Stimulated activated CD4-positive, alpha-beta T cell treated with anti-CD3 and anti-CD28 coated beads, Interleukin-4, amount 100 ng/mL, for 4 hours (primary cell): ENCODE measurements around the gene USP4.

Source experiments
- DNase-seq, 2 experiments: peaks; one replicate each; pipeline ENCODE4 v3.0.0-alpha.2; 2020

The USP4 gene

DNA sequence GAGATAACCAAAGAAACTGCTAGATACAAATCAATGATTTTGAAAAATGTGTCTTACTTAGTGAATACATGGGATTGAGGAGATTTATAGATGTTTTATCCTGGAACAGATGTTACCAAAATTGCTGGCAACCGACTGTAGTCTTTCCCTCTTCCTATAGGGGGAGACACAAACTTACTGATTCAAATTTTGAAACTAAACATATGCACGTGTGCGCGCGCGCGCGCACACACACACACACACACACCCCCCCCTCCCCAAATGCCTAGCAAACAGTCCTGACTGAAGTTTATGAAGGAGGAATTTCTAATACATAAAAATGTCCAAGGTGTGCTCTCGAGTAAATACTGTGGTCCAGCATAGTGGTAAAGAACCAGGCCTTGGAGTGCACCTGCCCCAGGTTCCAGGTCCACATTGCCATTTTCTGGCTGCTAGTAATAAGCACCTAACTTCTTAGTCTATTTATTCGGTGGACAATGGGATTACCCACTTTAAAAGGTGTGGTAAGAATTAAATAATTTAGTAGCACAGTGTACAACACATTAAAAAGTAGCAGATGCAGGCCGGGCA, 44.3 kb downstream of the USP4 start:
- peak; percentile 10 to 17 for DNase-seq

DNA sequence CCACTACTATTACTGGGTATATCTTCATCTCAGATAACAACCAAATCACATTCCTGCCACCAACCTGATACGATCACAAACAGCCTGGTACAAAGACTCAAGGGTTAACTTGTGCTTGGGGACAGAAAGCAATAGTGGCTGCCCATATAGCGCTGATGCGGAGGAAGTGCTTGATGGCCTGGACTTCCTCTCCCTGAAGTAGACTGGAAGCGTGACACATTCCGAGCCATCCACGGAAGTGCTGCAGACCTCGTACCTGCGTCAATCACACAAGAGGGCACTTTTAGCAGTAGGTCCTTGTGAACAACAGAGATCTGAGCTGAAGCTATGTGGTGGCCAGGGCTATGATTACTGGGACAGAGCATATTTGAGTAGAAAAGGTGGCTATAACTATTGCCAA, 45.5 kb downstream of the USP4 start:
- DNase-seq, result no peak

DNA sequence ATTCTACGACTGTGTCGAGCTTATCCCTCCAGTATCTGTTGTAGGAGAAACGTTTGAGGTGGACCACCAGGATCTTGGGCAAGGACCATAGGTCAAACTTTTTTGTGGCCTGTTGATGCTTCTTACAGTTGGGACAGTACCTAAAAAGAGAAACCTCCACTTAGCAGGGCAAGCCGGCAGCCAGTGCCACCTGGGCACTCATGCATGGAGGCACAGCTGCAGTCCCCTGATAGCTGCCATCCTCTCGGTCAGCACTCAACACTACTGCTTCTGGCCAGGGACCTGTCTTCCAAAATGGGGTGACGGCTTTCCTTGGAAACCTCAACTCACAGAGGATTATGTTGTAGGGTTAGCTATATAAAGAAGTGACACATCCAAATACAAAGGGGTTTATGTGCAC, 55.9 kb downstream of the USP4 start:
- no peak for DNase-seq

DNA sequence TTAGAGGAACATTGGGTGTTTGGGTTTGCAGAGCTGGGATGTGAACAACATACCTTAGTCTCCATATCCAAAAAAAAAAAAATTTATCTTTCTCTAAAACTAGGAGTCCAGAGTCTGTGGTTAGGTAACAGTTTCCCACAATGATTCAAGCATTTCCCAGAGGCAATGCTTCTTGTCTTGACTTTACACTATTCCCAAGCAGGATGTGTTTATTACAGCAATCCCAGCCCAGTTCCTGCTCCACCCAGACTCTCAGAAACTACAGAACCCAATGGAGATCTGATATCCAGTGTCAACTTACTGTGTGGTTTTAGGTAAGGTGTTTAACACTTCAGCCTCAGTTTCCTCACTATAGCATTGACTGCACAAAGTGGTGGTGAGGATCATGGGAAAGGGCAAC, 60.5 kb downstream of the USP4 start:
- DNase-seq, result no peak

DNA sequence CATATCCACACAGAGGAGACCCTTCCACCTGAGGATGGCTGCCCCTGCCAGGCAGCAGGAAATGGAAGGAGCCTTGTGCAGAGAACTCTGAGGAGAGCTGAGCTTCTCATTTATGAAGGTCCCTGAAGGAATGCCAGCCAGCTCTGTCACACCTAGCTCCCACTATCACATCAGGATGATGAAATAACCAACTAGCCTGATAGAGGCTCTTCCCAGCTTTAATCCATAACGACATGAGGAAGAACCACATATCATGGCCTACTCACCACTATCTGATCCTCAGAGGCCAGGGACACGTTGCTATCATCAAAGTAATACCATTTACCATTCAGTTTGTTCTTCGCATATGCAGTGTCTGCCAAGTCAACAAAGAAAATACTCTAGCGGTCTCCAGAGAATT, 61.3 kb downstream of the USP4 start:
- no peak for DNase-seq

DNA sequence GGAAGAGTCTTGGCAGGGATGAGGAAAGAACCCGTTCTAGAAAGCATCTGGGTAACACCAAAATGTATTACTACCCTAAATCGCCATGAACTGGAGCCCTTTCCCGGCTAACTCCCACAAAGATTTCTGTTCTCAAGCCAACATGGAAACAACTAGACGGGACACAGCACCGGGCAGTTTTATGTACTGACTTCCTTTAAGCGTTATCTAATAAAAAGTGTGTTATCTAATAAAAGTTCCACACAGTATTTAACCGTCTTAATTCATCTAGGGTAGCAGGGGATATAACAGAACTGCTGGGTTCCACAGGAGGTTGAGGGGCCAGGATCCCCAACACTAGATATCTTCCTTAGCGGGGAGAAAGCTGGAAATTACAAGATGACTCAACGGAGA, 62.5 kb downstream of the USP4 start:
- no peak for DNase-seq

DNA sequence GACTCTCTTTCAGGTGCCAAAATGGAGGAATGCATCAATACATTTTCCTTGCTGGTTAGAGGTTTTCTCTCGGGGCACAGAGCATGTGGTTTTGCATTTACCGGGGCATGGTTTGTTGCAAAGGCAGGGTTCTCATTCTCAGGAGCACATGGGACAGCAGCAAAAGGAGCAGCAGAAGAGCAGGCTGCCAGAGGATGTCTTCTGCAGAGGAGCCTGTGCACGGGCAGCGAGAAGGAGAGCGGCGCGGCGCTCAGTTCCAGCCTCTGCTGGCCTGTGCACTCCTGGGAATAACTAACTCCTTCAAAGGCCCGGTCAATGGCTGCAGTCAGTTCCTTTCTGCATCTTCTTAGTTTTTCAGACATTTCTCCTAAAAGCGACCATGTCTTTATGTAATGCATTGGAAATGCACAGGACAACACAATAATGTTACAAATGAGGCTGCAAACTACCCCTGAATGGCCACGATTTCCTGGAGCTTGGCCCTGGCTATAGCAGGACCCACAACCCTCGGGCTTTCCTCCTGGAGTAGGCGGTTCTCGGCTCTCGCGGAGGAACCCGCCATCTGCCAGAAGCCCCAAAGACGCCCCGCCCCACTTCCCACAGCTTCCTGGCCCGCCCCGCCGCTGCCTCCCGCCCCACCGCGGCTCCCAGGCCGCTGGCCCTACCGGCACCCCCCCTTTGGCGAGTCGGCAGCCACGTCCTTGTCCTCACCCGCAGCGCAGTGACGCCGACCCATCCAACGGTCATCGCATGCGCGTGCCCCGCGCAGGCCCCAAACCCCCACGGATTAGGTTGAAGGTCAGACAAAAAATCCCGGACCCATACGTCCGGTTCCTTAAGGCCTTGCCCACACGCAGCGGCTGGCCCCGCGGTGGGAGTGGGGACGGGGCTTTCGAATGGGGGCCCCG, 63.1 kb downstream of the USP4 start, which contains the start of gene C3orf62:
TSS of gene C3orf62 (minus strand) at position 758 of the 908 bp plus-strand sequence. CDS start at position 398, 360 bp downstream.
- DNase-seq, result peak; percentile 71 to 74

DNA sequence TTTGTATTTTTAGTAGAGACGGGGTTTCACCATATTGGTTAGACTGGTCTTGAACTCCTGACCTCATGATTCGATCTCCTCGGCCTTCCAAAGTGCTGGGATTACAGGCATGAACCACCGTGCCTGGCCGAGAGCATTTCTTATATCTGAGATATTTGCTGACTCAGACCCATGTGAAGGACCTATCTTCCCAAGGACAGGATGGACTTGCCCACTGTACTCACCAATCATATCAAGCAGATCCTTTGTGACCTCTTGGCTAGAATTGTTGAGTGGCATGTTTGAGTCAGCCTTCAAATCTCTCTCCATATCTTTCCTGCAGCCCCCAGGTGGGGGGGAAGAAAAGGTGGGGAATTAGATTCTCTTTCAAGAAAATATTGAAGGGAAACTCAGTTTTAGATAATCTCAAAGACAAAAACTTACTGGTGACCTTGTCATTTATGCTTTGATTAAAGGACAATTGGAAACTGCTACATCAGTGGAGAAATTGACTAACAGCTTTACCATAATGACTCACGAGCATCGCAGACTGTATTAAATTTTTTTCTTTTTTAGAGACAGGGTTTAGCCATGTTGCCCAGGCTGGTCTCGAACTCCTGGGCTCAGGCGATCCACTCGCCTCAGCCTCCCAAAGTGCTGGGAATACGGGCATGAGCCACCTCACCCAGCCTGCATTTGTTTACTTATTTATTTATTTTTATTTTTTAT, 65.9 kb downstream of the USP4 start:
- no peak for DNase-seq

DNA sequence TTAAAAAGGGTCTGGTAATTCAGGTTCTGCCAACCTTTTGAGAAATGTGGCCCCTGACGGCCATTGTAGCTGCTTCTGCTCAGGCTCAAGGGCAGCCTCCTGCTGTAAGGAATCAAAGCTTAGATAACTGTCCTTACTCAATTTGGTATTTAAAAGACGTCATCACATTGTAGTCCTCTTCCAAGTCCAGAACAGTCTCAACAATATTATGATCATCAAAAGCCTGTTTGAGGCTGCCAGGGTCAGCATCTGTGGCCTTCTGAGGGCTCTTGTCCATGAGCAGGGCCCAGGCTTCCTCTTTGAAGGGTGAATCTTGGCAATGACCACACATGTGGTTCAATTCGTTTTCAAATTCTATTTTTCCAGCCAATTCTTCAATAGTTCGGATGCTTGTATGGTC, 68.8 kb downstream of the USP4 start:
- DNase-seq, result no peak

DNA sequence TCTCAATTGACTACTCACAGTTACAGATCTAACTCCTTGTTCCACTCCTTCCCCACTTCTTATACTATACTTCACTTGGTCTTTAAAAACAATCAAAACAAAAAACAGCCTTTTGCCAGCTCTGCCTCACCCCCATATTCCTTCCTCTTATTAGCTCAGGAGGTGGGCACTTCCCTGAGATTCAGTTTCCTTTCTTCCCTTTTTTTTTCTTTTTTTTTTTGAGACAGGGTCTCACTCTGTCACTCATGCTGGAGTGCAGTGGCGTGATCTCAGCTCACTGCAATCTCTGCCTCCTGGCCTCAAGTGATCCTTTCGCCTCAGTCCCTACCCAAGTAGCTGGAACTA, 69.7 kb downstream of the USP4 start:
- no peak for DNase-seq

DNA sequence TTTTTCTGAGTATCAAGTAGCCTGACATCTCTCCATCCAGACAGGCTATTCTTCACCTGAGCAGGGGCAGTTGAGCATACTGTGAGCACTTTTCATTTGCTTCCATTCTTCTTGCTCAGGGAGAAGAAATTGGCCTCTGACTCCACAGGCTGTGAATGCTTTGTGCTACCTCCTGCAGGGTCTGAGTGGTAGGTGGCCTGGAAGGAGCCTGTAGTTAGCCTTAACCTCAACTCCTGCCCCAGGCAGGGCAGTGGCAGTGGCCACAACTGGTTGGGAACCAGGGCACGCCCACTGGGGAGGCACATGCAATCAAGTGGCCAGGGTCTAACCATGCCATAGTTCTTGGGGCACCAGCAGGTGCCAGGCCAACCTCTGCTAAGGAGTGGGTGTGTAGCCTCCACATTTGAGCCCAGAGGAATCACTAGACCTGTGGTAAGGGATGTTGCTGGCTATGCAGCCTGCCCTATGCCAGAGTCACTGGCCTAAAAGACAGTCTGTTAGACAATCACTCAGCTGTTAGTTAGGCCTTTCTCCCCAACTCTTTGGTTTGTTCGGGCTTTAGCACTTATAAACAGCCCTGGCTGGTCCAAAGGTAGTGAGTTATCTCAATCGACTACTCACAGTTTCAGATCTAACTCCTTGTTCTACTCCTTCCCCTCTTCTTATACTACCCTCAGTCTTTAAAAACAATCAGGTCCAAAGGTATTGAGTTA, 70.3 kb downstream of the USP4 start:
- DNase-seq, result no peak

DNA sequence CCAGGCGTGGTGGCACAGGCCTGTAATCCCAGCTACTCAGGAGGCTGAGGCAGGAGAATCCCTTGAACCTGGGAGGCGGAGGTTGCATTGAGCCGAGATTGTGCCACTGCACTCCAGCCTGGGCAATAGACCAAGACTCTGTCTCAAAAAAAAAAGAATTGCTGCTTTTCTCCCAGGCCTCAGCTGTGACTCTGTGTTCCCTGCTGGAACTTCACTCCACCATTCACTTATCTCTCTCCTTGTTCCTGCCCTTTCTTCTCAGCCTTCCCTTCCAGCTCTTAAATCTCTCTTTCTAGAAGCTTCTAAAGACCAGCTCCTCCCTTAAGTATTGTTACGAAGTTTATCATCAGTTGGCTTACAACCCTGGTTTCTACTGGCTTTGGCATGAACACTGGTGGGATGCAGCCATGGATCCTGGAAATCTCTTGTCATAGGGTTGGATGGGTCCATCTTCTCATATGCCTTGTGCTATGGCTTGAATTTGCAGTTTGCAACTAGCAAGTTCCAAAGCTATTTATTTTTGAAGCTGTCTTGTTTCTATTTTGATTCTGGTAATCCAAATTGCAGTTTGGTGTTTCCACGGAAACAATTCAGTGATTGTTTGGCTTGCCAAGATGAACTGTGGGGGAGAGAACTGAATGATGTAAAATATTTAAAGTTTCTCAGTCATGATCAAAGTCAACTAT, 73.3 kb downstream of the USP4 start:
- DNase-seq, result no peak

DNA sequence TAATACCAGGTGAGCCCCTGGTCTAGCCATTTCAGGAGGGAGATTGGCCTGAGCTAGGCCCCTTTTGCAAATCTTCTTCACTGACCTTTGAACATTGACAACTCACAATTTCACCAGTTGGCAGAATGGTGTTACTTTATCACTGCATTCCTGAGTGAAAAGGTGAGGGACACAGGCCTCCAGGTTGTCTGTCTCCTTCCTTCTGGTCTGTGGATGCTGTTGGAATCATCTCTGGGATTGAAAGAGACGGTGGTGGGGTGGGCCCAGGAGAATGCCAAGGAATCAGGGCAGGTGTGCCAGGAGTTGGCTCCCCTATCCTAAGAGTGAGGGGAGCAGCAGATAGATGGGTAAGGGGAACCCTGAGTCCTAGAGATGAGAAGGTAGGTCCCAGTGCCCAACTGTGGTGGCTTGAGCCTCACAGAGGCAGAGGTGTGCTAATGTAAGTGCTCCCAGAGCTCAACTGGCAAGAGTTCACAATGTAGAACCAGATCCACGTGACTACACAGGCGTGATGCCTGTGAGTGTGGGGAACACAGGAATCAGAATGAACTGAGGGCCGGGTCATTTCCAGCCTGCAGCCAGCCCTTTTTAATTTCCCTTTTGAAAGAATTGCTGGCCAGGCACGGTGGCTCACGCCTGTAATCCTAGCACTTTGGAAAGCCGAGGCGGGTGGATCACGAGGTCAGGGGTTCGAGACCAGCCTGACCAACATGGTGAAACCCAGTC, 74.0 kb downstream of the USP4 start:
- no peak for DNase-seq

DNA sequence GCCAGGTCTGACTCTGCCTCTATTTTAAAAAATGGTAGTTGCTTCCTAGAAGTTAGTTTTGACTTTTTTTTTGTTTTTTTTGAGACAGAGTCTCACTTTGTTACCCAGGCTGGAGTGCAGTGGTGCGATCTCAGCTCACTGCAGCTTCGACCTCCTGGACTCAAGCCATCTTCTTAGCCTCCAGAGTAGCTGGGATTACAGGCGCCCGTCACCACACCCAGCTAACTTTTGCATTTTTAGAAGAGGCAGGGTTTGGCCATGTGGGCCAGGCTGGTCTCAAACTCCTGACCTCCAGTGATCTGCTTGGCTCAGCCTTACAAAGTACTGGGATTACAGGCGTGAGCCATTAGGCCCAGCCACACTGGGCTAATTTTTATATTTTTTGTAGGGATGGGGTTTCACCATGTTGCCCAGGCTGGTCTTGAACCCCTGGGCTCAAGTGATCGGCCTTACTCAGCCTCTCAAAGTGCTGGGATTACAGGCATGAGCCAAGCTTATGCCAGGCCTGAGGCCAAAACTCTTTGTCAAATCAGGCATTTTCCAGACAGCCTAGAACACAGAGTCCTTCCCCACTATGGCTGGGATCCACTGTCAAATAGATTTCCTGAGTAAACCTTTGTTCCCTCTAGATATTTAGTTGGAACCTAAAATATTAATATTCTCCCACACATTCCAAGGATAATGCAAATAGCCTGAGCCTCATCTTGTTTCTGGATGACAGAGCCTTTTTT, 76.5 kb downstream of the USP4 start:
- no peak for DNase-seq

DNA sequence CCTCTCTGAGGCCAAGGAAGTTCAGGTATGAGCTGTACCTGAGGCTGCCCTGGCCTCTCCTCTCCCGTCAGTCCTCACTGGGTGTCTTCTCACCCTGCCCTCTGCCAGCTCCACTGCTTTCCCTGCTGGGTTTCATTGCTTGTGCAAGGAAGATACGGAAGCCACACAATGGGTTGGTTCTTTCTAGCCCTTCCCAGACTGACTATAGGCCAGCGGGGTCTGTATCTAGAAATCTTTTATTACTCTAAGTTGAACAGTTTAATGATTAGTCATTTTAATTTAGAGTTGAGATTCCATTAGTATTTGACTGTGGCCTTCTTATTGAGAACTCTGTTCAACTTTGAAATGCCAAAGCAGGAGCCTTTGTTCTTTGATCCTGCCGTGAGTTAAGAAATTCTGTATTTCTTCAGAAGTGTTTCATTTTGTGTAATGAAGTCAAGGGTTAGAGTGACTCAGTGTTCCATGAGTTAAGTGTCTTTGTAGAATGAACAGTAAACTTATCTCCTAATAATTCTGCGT, 79.0 kb downstream of the USP4 start:
- no peak for DNase-seq

DNA sequence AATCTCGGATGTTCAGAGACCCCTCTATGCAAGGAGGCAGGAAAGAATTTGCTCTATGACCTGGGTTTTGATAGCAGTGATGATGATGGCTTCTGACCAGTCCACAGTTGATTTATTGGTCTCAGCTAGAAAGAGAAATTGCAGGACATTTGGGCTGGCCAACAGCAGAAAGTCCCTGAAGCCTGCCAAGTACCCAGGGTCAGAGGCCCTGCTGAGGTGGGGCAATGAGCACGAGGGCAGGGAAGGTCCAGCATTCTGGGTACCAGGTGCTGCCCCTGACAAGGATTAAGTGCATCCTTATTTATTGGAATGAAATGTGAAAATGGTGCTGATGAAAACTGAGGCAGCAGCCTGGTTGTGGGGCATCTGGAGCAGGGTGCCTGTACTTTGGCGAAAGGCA, 82.7 kb downstream of the USP4 start:
- DNase-seq, result no peak

DNA sequence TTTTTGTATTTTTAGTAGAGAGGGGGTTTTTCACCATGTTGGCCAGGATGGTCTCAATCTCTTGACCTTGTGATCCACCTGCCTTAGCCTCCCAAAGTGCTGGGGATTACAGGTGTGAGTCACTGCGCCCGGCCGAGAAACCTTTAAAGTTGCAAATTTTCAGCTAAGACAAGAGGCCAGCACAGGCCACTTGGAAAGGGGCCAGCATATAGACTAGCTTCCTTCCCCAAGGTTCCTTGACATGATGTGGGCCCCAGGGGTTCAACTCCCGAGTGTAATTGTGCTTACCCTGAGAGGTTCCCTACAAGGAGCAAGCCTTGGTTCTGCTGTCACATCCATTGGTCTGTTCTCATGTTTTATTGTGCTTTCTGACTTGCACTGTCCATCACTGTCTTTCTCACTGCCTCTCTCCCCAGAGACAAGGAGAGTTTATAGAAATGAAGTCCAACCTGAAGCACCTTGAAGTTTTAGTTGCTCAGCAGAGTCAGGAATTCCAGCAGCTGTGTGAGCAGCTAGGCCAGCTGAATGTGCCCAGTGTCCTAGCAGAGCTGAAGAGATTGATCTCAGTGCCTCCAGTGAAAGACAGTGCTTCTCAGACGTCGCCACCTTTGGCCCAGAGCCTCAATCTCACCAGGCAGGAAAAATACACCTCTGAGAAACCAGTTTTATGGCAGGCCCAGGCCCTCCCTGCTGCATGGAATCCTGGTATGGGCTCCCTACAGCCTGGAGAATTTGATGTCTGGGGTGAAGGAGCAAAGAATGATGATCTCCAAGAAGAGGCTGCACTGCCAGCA, 83.9 kb downstream of the USP4 start:
- no peak for DNase-seq

DNA sequence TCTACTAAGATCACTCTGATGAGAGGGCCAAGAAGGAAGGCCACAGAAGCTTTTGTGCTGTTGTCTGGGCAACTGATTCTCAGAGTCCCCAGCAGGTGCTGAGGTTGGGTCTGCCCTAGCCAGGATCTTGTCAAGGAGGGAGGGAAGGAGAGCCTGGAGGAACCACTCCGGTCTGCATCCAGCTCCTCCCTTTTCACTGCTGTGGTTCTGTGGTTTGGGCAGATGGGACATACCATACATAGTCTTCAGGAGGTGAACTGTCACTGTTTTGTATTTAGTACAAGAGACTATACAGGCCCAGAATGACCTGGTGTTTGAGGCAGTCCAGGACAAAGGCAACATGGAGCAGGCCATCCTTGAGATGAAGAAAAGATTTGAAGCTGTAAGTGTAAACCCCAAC, 84.7 kb downstream of the USP4 start:
- DNase-seq, result no peak

DNA sequence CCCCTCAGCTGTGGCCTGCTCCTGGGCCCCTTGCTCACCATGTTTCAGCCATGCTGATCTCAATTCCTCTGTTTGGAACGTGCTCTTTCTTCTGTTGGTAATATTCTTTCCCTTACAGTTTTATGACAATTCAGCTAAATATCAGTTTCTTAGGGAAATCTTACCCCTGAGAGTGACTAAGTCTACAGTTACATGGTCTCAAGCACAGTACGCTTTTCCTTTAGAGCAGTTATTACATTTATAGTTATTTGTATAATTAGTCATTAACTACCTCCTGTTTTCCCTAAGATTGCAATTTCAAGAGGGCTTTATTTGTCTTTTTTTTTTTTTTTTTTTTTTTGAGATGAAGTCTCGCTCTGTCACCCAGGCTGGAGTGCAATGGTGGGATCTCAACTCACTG, 86.3 kb downstream of the USP4 start:
- no peak for DNase-seq

DNA sequence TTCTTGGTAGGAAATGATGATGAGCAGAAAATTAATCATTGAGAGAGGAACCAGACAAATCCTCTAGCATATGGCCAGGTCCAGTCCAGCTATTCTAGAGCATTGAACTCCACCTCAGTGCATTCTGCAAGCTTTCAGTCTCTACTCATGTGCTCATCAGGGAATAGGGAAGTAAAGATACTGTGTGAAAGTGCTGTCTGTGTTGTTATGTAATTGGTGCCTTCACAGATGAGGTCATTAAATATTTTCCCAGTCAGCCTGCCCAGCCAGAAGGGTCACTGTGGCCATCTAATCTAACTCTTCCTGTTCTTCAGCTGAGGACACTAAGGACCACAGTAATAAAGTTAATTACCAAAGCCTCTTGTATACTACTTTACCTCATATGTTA, 91.0 kb downstream of the USP4 start:
- no peak for DNase-seq
